GM13977 (cell line): ENCODE measurements around the gene MITF.

Experiments
- DNase-seq: peaks from one replicate; pipeline ENCODE4 v3.0.0; 2012; ENCODE audit warnings: low spot score
- CTCF ChIP-seq: IDR thresholded peaks from 2 replicates; pipeline ENCODE4 v1.5.1; 2012; ENCODE audit warnings: mild to moderate bottlenecking, control low read depth; ENCODE audit not compliant: insufficient read depth; ENCODE audit errors: extremely low read depth, missing control alignments
- in situ Hi-C: fragments of 300-500 bp; cut with MboI; formaldehyde crosslinking; loops from one replicate; pipeline ENCODE4 v1.12.0; 2022; ENCODE audit warnings: low sequenced_read_pairs, low pct_unique_long_range_greater_than_20kb, mixed read lengths, inconsistent platforms; ENCODE audit not compliant: unreplicated experiment

MITF gene

DNA sequence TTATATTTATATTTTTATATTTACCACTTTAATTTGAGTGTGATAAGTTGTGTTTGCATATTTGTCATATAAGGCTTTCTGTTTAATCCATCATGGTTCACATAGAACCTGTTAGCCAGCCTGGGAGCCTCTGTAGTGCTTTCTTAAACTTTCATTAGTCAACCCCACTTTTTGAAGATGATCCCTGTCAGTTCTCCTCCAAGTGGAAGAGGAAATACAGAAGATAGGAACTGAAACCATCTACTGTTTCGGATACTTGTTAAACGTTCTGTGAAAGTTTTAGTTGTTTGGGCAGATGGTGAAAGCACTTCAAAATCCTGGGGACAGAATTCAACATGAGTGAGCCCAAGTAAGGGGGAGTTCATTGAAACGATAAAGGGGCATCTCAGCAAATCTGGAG, 255.7 kb downstream of the MITF start:
- no peak for TF ChIP-seq CTCF
- in situ Hi-C loops, result no loop called here
- no peak for DNase-seq

- no peak for DNase-seq
- in situ Hi-C loops, result no loop called here
- TF ChIP-seq CTCF, result no peak
Observed at GRCh38 chr3:69997631-69998307, 258.5 kb downstream of the MITF start.

- no peak for DNase-seq
- no peak for TF ChIP-seq CTCF
- in situ Hi-C loops, result no loop called here
Observed at GRCh38 chr3:69998759-69999139, 259.5 kb downstream of the MITF start.

GRCh38 chr3:69999140-70000027, 260.1 kb downstream of the MITF start, which contains the start of gene SAMMSON:
Gene SAMMSON (plus strand): TSS chr3:69999733.
- no peak for TF ChIP-seq CTCF
- in situ Hi-C loops, result no loop called here
- DNase-seq, result no peak

- in situ Hi-C loops, result no loop called here
Observed at GRCh38 chr3:70000028-70000410, 260.8 kb downstream of the MITF start.

More at GRCh38 chr3:70000028-70000410, 260.8 kb downstream of the MITF start:
- DNase-seq, result no peak
- no peak for TF ChIP-seq CTCF
